Stimulated activated CD4-positive, alpha-beta T cell treated with anti-CD3 and anti-CD28 coated beads, Interleukin-4, amount 100 ng/mL, for 48 hours (primary cell): ENCODE measurements around the gene PLD5.
"Not testable (repeated sequence)": the region's sequence is repeated elsewhere in the genome, so short reads cannot be mapped to it uniquely, and the experiment has no call there.

ENCODE experiments used
- DNase-seq, 2 donors: peaks; one replicate each; pipeline ENCODE4 v3.0.0-alpha.2; 2020; ENCODE audit warnings: low read depth in 2 of 2

The PLD5 gene

DNA sequence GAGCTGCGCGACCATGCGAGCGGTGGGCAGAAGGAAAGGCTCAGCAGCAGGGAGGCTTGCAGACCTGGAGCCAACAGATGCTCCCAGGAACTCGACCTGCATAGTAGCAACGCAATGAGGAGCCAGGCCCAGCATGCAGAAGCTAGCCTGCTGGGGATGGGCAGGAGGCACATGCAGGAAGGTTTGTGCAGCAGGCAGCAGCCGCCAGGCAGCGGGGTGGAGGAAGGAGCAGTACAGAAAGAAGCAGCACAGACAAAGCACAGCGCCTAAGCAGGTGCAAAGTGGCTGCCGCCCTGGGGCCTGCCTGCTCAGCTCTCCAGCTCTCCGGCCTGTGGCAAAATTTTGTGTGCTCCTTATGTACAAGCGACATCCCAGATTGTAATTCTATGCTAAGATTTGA lies 312.1 kb downstream of the PLD5 start:
- no peak for DNase-seq

DNA sequence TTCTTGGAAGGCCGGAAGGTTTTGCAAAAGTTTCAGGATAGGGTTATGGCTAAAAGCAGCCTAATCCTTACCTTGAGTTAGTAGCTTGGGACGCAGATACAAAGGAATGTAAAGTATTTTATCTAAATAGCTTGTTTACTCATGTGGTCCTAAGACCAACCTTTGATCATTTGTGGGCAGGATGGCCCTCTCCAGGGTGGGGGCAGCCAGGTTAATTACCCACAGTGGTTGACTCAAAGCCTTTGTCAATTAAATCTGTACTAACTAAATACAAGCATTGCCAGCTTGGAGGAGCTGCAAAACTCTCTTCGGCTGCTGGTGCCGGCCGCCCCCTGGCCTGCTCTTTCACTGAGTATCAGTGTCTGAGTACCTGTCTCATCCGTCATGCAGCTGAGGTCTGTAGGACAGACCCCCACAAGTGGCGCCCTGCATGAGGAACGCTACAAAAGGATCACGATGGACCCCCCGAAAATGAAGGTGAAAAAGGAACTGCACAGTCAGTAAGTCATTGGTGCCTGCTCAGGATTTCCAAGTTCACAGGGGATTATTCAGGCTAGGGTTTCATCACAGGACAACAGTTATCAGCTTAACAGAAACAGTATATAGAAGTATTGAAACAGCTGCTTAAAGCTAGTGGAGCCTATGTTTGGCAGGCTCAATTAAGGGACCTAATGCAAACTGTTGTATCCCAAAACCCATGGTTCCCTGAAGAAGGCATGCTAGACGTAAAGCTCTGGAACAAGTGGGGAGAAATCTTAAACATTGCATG lies 313.1 kb downstream of the PLD5 start:
- DNase-seq = no peak

DNA sequence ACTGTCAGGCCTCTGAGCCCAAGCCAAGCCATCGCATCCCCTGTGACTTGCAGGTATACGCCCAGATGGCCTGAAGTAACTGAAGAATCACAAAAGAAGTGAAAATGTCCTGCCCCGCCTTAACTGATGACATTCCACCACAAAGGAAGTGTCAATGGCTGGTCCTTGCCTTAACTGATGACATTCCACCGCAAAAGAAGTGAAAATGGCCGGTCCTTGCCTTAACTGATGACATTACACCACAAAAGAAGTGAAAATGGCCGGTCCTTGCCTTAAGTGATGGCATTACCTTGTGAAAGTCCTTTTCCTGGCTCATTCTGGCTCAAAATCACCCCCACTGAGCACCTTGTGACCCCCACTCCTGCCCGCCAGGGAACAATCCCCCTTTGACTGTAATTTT lies 314.2 kb downstream of the PLD5 start:
- not testable (repeated sequence) for DNase-seq

DNA sequence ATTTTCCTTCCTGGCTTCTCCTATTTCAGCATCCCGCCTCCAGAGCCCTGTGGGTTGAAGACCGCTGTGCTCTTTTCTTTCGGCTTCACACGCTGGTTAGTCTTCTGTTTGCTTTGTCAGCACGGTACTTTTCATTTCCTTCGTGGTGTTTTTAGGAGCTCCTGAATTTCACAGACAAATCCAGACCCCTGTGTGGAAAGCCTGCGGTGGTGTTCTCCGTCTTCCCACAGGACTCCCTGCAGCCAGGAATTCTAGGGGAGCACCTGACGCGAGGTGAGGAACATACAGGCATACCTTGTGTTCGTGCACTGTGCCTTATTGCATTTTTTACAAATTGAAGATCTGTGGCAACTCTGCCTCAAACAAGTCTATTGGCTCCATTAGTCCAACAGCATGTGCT lies 315.4 kb downstream of the PLD5 start:
- no peak for DNase-seq

DNA sequence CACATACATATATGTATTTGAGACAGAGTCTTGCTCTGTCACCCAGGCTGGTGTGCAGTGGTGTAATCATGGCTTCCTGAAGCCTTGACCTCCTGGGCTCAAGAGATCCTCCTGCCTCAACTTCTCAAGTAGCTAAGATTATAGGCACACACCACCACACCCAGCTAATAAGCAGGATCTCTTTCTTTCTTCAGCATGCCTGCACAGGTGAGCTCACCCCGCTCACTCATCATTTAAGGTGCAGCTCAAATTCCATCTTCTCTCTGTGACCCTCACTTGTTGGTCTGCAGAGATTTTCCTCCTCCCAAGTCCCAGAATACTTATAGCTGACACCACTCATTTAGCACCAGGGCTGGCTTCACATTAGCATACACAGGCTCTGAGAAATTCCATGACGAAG lies 316.5 kb downstream of the PLD5 start:
- no peak for DNase-seq

DNA sequence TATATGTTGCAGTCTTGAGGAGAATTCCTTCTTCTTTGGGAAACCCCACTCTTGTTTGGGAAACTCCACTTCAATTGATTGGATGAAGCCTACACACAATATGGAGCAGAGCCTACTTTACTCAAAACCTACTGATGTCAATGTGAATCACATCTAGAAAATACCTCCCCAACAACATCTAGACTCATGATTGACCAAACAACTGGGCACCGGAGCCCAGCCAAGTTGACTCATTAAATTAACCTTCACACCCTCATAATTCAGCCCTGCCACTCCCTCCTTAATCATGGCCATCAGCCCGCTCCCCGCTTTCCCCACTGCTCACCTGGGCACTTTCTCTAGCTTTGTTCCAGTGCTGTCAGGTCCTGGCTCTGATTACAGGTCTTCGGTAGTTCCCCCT lies 317.5 kb downstream of the PLD5 start:
- no peak for DNase-seq

DNA sequence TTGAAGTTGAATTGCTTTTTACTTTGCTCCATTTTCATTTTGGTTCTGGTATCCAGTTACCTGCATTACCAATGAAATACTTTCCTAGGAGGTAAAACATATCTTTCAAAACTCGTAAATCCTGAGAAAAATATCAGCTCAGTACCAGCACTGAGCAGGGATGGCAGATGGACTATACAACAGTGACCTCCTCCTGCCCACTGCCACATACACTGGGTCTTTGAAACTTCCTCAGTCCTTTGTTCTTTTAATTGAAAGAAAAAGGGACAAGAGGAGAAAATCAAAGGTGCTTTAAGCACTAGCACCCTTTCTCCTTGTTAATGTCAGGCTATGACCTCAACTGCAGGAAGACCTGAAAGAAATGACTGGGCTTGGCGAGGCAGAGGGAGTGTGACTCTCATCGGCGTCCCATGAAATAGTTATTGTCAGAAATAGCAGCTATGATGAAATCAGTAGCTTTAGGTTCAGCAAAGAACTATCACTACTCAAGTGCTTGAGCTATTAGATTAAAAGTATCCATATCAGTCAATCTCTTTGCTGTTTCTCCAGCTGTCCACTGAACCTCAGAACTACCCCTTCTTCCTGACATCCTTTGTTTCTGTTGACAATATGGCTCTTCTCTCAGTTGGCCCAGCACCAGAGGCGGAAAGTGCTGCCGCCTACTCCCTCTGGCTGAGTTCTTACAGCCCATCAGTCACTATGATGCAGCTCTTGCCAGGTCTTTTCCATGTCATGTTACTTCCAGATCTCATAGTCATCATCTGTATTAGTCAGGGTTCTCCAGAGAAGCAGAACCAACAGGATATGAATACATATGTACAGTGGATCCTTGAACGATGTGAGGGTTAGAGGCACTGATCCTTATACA lies 318.6 kb downstream of the PLD5 start:
- DNase-seq = no peak

DNA sequence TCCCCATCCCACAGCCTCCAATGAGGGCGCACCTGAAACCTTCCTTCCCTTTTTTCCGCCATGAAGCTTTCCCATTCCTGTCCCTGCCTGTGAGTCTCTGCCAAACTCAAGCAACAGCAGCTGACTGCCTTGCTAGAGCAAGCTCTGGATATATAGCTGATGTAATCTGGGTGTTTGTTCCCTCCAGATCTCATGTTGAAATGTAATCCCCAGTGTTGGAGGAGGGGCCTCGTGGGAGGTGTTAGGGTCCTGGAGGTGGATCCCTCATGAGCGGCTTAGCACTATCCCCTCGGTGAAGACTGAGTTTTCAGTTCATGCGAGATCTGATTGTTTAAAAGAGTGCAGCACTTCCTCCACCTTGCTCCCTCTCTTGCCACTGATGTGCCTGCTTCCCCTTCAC lies 321.2 kb downstream of the PLD5 start:
- no peak for DNase-seq

DNA sequence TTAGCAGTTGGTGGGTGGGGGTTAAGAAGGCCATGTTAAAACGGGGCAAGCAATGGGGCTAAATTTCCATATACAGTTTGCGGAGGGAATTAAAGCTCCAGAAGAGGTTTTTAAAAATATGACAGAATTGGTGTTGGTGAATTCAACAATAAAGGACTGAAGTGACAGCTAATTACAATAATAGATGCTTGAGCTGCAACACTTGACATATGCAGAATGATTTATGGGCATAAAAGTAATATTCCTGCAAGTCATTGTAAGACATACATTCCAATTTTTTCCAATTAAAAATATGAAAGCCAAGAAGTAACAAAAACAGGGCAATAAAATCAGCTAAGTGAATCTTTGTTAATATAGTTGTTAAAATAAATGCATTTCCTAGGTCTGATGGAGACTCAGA lies 323.4 kb downstream of the PLD5 start:
- no peak for DNase-seq

DNA sequence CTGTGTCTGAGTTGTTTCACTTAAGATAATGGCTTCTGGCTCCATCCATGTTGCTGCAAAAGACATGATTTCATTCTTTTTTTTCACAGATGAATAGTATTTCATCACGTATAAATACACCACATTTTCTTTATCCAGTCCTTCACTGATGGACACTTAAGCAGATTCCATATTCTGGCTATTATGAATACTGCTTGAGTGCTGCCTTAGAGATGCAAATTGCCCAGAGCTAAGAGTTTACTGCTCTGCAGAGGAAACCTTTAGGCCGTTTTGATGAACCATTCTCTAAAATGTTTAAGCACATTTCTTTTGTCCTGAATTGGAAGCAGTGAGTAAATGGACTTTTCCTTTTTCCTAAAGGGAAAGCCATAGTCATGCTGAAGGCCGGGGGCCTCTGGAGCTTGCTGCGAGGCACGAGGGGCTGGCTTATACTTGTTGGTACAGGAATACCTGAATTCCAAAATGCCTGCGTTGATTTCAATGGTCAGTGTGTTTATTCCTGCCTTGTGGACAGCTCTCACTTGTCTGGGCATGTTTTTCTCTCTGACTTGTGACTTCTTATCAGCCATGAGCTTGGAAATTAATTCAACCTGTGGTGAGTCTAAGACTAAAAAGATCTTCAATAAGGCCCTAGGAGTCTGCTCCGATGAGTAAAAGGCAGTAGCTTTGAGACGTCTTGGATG lies 324.6 kb downstream of the PLD5 start:
- DNase-seq = no peak

DNA sequence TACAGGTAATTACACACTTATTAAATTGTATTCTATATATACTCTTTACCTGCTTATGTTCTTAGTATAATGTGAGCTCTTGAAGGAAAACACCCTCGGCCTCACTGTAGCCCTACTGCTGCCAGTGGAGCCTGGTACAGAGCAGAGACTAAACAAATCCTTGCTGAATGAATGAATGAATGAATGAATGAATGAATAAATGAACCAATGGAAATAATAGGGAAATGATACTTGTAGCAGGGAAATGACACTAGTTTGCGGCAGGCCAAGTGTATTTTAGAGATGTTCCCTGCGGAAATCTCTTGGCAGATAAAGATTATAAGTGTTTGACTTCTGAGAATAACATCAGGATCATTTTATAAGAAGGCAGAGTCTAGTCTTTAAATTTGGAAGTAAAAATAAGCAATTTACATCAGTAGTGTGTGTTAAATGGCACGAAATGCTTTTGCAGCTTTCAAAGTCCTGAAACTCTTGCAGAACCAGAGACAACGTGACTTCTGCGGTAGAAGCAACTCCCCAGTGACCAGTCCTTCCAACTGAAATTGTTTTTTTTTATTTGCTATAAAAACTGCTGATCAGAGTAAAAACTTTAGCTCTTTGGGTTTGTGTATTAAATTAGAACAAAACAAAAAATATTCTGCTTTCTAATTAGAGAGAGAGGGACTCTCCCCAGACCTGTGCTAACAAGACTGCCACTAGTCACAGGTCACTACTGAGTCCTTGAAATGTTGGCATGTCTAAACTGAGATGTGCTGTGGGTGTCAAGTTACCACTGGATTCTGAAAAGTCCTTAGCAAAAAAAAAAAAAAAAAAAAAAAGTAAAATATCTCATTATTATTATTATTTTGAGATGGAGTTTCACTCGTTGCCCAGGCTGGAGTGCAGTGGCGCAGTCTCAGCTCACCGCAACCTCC lies 326.3 kb downstream of the PLD5 start:
- no peak for DNase-seq

DNA sequence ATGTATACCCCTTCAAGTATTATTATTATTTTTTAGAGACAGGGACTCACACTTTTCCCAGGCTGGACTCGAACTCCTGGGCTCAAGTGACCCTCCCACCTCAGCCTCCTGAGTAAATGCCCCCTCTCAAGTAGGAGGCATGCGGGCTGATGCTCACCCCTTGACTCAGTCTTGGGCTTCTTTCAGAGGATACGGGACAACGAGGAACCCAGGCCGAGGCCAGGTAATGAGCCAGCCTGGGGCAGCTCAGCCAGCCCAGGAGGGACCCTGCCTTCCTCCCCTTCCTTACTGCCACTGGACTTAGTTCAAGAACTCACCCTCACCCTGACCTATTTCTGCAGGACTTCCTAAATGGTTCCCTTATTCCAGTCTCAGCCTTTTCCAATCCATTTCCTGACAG lies 327.6 kb downstream of the PLD5 start:
- DNase-seq = no peak

DNA sequence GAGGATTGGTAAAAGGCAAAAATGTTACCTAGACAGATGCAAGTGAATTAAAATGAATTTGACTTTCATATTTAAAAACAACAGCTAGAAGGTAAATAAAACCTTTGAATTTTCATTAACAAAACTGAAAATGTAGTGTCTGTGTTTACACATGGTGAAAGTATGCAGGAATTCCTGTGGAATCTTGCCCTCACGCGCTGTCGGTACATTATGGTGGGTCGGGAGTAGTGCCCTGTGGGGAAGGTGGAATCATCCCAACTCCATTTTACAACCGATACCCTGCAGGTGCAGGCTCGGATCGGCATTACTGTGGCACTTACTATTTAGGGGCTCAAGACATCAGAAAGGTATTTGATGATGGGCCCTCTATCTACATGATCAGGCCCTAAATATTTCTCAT lies 328.4 kb downstream of the PLD5 start:
- no peak for DNase-seq

DNA sequence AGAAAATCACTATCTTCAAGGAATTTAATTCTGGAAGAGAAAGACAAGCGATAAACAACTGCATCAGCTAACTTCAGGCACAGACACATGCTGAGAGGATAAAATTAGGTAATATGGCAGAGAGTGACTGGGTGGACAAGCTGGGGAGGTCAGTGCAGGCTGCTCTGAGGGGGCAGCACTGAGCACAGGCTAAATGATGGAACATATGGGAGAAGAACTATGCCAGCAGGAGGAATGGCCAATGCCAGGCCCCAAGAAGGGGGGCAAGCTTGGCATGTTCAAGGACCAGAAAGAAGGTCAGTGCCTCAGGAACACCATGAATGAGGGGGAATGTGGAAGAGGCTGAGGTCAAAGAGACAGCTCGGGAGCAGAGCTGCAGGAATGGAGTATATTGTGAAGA lies 334.9 kb downstream of the PLD5 start:
- no peak for DNase-seq

DNA sequence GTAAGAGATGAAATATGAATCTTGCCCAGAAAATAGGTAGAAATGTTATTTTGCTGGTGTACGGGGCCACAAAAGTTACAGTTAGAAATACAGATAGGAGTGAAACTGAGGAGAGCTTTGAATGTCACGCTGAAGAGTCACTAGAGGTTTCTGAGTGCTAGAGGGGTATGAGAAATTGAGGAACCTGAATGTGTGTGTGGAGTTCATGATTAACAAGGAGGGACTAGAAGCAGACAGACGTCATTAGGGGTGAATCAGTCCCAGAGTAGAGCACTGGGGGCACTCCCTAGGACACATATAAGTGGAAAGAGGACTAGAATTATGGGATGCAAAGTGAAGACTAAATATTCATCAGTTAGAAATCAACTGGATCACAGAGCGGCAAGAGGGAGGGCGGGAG lies 336.7 kb downstream of the PLD5 start:
- no peak for DNase-seq

DNA sequence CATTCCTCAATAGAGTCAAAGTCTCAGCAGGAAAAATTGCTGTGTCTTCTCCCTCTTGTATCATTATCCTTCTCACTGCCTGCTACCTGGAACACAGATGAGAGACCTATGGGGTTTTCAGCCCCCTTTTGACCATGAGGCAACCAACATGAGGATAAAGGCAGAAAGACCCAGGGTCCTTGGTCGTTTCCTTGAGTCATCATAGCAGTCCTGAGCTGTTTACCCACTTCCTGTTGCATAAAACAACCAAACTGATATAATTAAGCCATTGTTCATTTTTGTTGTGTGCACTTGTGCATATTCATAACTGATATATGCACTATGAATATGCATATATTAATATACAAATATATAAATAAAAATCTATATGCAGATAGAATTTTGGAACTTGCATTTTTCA lies 337.3 kb downstream of the PLD5 start:
- no peak for DNase-seq

DNA sequence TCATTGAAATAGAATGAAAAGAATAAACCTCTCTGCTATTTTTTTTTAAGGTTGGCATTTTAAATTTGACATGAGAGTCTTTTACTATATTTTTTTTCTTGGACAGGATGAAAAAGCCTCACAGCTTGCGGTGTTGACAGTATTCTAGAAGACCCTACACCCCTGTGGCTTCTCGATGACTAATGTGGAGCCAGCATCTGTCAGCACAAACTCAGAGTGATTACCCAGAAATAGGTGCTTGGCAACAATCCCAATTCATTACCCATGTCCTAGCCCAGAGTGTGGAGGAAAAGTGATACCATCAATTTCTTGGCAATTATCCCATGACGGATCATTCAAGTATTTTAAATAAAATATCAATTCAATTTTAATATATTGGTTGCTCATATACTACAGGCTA lies 338.8 kb downstream of the PLD5 start:
- no peak for DNase-seq

DNA sequence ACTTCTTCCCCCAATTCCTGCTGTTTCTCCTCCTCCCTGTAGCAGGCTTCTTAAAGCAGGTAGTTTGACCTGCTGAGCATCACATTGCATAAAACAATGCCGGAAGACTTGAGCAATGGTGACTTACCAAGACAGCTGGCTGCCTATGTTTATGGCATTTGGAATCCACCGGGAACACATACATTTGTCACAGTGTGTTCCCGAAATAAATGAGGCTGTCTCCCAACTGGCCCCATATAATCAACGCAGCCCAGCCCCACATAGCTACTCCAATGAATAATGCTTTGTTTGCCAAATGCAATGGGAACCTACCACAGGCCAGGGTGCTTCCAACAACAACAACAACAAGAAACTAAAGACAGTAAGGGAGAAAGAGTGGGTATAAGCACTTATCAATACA lies 339.5 kb downstream of the PLD5 start:
- DNase-seq = no peak

DNA sequence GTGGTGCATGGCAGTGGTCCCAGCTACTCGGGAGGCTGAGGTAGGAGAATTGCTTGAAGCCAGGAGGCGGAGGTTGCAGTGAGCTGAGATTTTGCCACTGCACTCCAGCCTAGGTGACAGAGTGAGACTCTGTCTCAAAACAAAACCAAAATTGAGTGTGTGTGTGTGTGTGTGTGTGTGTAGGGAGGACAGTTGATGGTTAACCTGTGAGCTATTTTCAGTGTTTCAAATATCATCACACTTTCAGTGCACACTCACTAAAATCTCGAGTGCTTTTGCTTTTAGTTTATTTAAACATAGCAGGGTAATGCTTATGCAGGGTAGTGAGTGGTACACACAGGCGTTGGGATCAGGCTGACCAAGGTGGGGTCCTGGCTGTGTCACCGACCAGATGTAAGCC lies 344.7 kb downstream of the PLD5 start:
- not testable (repeated sequence) for DNase-seq

DNA sequence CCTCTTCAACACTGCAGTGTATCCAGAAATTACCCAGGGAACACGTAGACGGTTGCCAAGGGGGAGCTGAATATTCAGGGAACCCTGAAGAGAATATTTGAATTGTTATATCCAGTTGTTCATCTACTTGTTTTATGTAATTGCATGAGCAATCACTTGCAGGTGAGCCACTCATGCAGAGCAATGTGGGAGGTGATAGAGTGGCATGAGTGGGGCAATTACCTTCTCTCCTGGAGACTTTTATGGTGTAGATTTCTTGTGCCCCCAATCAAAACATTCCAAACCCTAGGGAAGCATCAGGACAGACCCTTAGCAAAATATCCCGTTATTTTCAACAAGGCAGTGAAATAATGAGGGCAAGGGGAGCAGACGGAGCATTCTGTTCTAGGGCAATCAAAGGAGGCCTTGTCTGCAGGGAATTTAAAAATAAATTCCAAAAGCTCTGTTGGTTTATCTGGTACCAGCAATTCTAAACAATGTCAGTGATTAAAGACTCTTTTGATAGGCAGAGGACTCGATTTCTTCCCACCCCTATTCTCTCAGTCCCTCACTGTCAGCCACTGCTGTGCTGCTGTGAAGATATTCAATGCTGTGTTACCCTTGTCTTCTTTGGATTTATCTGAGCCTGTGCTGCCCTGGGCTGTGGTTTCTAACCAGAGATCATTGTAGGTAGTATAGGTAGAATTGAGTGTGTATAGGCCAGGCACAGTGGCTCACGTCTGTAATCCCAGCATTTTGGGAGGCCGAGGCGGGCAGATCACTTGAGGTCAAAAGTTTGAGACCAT lies 345.4 kb downstream of the PLD5 start:
- DNase-seq = no peak

DNA sequence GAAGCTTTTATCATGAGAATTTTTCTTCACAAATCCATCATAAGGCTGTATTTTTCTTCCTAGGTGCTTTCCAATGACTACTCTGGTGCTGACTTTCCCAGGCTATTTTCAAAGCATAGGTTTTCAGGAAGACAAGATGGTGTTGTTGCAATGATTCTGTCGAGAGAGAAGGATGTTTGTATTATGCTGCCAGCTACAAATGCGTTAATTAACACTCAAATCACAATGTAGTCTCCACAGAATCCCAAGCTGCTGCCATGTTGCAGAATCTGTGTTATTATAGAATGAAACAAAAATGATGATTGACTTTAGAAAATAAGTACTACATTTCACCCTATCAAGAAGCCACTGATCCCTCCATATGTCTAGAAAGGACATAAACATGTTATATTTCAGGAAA lies 346.1 kb downstream of the PLD5 start:
- DNase-seq = no peak
